ENCODE measurements around the gene TRIM54.

TRIM54 gene, protein sequence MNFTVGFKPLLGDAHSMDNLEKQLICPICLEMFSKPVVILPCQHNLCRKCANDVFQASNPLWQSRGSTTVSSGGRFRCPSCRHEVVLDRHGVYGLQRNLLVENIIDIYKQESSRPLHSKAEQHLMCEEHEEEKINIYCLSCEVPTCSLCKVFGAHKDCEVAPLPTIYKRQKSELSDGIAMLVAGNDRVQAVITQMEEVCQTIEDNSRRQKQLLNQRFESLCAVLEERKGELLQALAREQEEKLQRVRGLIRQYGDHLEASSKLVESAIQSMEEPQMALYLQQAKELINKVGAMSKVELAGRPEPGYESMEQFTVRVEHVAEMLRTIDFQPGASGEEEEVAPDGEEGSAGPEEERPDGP

DNA sequence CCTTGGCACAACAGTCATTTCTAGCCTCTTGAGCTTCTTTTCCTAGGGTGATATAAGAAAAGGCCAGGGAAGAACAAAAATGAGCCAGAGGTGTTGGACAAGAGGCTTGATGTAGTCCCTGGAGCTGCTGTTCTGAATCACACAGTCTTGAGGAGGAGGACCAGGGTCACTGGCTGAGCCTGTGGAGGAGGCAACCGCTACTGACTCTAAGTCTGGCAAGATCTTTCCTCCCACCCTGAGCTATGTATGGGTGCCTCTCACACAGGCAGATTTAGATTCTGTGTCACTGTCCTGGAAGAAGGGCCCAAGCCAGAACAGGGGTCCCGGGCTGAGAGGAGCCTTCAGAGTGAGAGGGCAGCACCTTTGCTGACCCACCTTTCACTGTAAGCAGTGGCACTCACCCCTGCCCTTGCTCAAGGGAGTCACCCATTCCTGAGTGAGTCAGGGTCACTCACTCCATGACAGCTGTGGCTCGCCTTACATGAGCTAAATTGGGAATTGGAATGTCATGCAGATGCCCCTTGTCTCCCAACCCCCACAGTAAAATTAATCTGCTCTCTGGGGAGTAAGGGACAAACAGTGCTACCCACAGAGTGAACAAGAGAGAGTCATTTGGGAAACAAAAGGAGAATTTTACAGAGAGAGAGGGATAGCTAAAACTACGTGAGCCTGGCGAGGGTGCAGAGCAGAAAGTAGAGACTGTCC is at the start of gene TRIM54:
Gene TRIM54 (plus strand): TSS at position 575 of the 705 bp plus-strand sequence. CDS start 303 bp downstream, outside the sequence.
- no peak within 1 kb of the TSS for H3K27ac ChIP-seq (ENCODE audit: low read depth, low read length)
- H3K9ac ChIP-seq (ENCODE audit: low read length) = no peak within 1 kb of the TSS
- no peaks in the 10 kb centered on the region for H3K27me3 ChIP-seq (ENCODE audit: control insufficient read depth, insufficient read depth, low read length)
- no peak within 1 kb of the TSS for H3K4me3 ChIP-seq (ENCODE audit: low read length)
- H3K4me1 ChIP-seq (ENCODE audit: control insufficient read depth, insufficient read depth, low read length) = peaks cover 3% of the 10 kb centered on the region
- H3K36me3 ChIP-seq (ENCODE audit: control insufficient read depth, insufficient read depth, low read length) = no peaks in the 10 kb centered on the region

DNA sequence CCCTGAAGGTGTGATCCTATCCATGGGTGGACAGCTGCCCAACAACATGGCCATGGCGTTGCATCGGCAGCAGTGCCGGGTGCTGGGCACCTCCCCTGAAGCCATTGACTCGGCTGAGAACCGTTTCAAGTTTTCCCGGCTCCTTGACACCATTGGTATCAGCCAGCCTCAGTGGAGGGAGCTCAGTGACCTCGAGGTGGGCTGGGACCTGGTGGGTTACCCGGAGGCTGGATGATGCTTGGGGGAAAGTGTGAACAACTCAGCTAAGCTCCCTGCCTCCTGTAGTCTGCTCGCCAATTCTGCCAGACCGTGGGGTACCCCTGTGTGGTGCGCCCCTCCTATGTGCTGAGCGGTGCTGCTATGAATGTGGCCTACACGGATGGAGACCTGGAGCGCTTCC is 48.9 kb upstream of the TRIM54 start:
- no peak overlapping the region for H3K27ac ChIP-seq (ENCODE audit: low read depth, low read length)
- no peak overlapping the region for H3K4me3 ChIP-seq (ENCODE audit: low read length)
- H3K36me3 ChIP-seq (ENCODE audit: control insufficient read depth, insufficient read depth, low read length) = peaks cover 54% of the 10 kb centered on the region
- H3K27me3 ChIP-seq (ENCODE audit: control insufficient read depth, insufficient read depth, low read length) = no peaks in the 10 kb centered on the region
- H3K4me1 ChIP-seq (ENCODE audit: control insufficient read depth, insufficient read depth, low read length) = no peaks in the 10 kb centered on the region
- no peak overlapping the region for H3K9ac ChIP-seq (ENCODE audit: low read length)

DNA sequence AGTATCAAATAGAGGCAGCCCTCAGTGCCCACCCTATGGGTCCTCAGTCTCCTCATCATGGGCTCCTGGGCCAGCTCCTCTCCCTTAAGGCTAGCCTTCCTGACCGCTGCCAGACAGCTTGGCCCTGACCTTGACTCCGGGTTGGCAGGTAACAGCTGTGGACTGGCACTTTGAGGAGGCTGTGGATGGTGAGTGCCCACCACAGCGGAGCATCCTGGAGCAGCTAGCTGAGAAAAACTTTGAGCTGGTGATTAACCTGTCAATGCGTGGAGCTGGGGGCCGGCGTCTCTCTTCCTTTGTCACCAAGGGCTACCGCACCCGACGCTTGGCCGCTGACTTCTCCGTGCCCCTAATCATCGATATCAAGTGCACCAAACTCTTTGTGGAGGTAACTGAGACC is 46.1 kb upstream of the TRIM54 start:
- H3K27me3 ChIP-seq (ENCODE audit: control insufficient read depth, insufficient read depth, low read length) = no peaks in the 10 kb centered on the region
- no peaks in the 10 kb centered on the region for H3K4me1 ChIP-seq (ENCODE audit: control insufficient read depth, insufficient read depth, low read length)
- H3K27ac ChIP-seq (ENCODE audit: low read depth, low read length) = no peak overlapping the region
- H3K9ac ChIP-seq (ENCODE audit: low read length) = no peak overlapping the region
- no peak overlapping the region for H3K4me3 ChIP-seq (ENCODE audit: low read length)
- peaks cover 64% of the 10 kb centered on the region for H3K36me3 ChIP-seq (ENCODE audit: control insufficient read depth, insufficient read depth, low read length)

DNA sequence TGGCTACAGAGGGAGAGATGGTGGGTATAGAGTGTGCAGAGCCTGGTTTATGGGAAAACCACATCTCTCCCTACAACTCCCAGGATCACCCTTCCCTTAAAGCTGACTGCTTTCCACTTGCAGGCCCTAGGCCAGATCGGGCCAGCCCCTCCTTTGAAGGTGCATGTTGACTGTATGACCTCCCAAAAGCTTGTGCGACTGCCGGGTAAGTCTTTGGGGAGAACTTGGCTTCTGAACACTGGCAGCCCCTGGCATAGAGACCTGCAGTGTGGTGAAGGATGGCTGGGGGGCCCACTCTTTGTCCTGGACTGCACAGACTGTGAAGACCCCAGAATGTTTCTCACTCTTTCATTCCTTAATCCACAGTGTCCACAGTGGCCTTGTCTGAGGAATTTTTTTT is 45.6 kb upstream of the TRIM54 start:
- Histone ChIP-seq H3K27ac (ENCODE audit: low read depth, low read length) (no peak overlapping the region), H3K27me3 (ENCODE audit: control insufficient read depth, insufficient read depth, low read length) (no peaks in the 10 kb centered on the region), H3K4me1 (ENCODE audit: control insufficient read depth, insufficient read depth, low read length) (no peaks in the 10 kb centered on the region), H3K36me3 (ENCODE audit: control insufficient read depth, insufficient read depth, low read length) (peaks cover 65% of the 10 kb centered on the region), H3K4me3 (ENCODE audit: low read length) (no peak overlapping the region), H3K9ac (ENCODE audit: low read length) (no peak overlapping the region)

DNA sequence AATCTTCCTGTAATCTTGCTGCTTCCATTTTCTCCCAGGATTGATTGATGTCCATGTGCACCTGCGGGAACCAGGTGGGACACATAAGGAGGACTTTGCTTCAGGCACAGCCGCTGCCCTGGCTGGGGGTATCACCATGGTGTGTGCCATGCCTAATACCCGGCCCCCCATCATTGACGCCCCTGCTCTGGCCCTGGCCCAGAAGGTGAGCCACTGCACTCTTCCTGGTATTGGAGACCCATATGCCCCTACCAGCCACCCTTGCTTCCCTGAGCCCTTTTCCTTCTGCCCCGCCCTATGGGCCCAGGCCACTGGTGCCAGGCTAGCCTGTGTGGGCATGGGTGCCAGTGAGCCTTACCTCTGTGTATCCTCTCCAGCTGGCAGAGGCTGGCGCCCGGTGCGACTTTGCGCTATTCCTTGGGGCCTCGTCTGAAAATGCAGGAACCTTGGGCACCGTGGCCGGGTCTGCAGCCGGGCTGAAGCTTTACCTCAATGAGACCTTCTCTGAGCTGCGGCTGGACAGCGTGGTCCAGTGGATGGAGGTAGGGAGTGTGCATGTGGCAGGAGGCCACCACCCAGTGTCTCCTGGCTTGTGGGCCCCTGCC is 44.8 kb upstream of the TRIM54 start:
- Histone ChIP-seq H3K27ac (ENCODE audit: low read depth, low read length) (no peak overlapping the region), H3K36me3 (ENCODE audit: control insufficient read depth, insufficient read depth, low read length) (peaks cover 59% of the 10 kb centered on the region), H3K27me3 (ENCODE audit: control insufficient read depth, insufficient read depth, low read length) (no peaks in the 10 kb centered on the region), H3K4me1 (ENCODE audit: control insufficient read depth, insufficient read depth, low read length) (no peaks in the 10 kb centered on the region), H3K4me3 (ENCODE audit: low read length) (no peak overlapping the region), H3K9ac (ENCODE audit: low read length) (no peak overlapping the region)

DNA sequence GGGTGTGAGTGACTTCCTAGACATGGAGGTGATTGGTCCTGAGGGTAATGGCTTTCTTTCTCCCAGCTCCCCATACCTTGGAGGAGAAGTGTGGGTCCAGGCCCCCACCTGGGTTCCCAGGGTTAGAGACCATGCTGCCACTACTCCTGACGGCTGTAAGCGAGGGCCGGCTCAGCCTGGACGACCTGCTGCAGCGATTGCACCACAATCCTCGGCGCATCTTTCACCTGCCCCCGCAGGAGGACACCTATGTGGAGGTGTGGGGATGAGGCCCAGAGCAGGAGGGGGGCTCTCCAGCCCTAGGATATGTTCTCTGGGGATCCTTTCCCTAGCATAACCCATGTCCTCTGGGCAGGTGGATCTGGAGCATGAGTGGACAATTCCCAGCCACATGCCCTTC is 43.3 kb upstream of the TRIM54 start:
- H3K9ac ChIP-seq (ENCODE audit: low read length) = no peak overlapping the region
- no peaks in the 10 kb centered on the region for H3K27me3 ChIP-seq (ENCODE audit: control insufficient read depth, insufficient read depth, low read length)
- H3K4me1 ChIP-seq (ENCODE audit: control insufficient read depth, insufficient read depth, low read length) = no peaks in the 10 kb centered on the region
- no peak overlapping the region for H3K4me3 ChIP-seq (ENCODE audit: low read length)
- peaks cover 52% of the 10 kb centered on the region for H3K36me3 ChIP-seq (ENCODE audit: control insufficient read depth, insufficient read depth, low read length)
- no peak overlapping the region for H3K27ac ChIP-seq (ENCODE audit: low read depth, low read length)

DNA sequence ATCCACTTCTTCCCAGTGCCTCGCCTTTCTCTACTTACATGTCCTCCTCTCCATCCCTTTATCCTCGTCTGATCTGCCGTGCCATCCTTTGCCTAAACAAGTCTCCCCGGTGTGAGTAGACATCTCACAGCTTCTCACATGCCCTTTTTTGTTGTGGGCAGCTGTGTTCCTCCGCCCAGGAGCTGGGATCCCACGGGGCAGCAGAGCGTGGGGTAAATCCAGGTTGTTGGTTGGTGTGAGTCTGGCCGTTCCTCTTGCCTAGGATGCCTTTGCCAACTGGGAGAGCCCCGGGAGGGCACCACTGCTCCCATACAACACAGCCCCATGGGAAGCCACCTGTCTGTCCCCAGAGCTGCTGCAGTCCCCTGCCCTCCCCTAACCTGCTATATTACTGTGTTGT is 41.8 kb upstream of the TRIM54 start:
- Histone ChIP-seq H3K27ac (ENCODE audit: low read depth, low read length) (no peak overlapping the region), H3K27me3 (ENCODE audit: control insufficient read depth, insufficient read depth, low read length) (no peaks in the 10 kb centered on the region), H3K4me1 (ENCODE audit: control insufficient read depth, insufficient read depth, low read length) (no peaks in the 10 kb centered on the region), H3K4me3 (ENCODE audit: low read length) (no peak overlapping the region), H3K9ac (ENCODE audit: low read length) (no peak overlapping the region), H3K36me3 (ENCODE audit: control insufficient read depth, insufficient read depth, low read length) (peaks cover 43% of the 10 kb centered on the region)

DNA sequence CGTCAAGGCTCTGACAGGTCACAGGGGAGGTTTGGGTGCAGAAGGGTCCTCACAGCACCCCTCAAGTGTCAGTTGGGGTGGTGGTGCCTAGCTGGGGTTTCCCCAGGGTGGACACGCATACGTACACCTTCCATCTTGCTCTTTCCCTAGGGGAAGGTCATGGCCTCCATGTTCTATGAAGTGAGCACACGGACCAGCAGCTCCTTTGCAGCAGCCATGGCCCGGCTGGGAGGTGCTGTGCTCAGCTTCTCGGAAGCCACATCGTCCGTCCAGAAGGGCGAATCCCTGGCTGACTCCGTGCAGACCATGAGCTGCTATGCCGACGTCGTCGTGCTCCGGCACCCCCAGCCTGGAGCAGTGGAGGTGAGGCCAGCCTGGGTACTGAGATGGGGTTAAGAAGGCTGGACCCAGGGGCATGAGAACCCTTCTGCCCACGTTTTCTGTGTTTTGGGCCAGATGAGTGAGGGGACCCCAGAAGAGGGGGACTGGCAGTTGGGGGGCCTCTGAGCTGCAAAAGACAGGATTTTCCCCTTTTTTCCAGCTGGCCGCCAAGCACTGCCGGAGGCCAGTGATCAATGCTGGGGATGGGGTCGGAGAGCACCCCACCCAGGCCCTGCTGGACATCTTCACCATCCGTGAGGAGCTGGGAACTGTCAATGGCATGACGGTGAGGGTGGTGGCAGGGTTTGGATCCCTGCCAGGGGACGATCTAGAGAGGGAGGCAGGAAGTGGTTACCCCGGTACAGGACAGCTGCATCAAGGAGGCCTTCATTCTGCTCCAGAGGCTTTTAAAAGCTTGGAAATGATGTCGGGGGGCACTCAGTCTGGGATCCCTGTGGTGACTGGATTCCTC is 40.2 kb upstream of the TRIM54 start:
- no peaks in the 10 kb centered on the region for H3K4me1 ChIP-seq (ENCODE audit: control insufficient read depth, insufficient read depth, low read length)
- peaks cover 39% of the 10 kb centered on the region for H3K36me3 ChIP-seq (ENCODE audit: control insufficient read depth, insufficient read depth, low read length)
- H3K9ac ChIP-seq (ENCODE audit: low read length) = no peak overlapping the region
- H3K27ac ChIP-seq (ENCODE audit: low read depth, low read length) = no peak overlapping the region
- no peaks in the 10 kb centered on the region for H3K27me3 ChIP-seq (ENCODE audit: control insufficient read depth, insufficient read depth, low read length)
- no peak overlapping the region for H3K4me3 ChIP-seq (ENCODE audit: low read length)

DNA sequence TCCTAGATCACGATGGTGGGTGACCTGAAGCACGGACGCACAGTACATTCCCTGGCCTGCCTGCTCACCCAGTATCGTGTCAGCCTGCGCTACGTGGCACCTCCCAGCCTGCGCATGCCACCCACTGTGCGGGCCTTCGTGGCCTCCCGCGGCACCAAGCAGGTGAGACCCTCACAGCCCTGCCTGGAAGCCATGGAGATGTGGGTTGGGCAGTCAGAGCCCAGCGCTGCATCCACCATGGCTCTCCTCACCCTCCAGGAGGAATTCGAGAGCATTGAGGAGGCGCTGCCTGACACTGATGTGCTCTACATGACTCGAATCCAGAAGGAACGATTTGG is 39.6 kb upstream of the TRIM54 start:
- Histone ChIP-seq H3K9ac (ENCODE audit: low read length) (no peak overlapping the region), H3K27me3 (ENCODE audit: control insufficient read depth, insufficient read depth, low read length) (no peaks in the 10 kb centered on the region), H3K27ac (ENCODE audit: low read depth, low read length) (no peak overlapping the region), H3K4me3 (ENCODE audit: low read length) (no peak overlapping the region), H3K4me1 (ENCODE audit: control insufficient read depth, insufficient read depth, low read length) (no peaks in the 10 kb centered on the region), H3K36me3 (ENCODE audit: control insufficient read depth, insufficient read depth, low read length) (peaks cover 34% of the 10 kb centered on the region)

DNA sequence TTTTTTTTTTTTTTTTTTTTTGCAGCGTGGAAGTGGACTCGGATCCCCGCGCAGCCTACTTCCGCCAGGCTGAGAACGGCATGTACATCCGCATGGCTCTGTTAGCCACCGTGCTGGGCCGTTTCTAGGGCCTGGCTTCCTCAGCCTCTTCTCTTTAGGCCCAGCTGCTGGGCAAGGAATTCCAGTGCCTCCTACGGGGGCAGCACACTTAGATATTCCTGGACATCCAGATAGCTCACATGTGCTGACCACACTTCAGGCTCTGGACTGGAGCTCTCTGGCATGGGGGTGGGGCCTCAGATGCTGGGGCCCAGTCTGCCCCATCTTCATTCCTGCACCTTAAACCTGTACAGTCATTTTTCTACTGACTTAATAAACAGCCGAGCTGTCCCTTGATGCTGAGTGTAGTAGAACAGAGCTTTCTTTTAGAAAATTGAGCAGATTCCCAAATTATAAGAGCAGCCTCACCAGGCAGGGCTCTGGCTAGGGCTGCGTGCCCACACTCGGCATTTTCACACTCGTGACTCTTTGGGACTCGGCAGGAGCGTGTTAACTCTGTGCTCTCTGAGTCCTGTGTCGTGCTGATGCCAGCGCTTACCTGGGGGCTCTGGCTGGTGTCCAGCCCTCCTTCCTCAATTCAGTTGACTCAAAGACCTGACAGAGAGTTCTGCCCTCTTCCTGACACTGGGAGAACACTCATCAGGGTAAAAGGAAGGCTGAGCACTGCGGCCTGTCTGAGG is 38.7 kb upstream of the TRIM54 start:
- Histone ChIP-seq H3K27ac (ENCODE audit: low read depth, low read length) (no peak overlapping the region), H3K27me3 (ENCODE audit: control insufficient read depth, insufficient read depth, low read length) (no peaks in the 10 kb centered on the region), H3K4me1 (ENCODE audit: control insufficient read depth, insufficient read depth, low read length) (no peaks in the 10 kb centered on the region), H3K36me3 (ENCODE audit: control insufficient read depth, insufficient read depth, low read length) (peaks cover 29% of the 10 kb centered on the region), H3K4me3 (ENCODE audit: low read length) (no peak overlapping the region), H3K9ac (ENCODE audit: low read length) (no peak overlapping the region)

DNA sequence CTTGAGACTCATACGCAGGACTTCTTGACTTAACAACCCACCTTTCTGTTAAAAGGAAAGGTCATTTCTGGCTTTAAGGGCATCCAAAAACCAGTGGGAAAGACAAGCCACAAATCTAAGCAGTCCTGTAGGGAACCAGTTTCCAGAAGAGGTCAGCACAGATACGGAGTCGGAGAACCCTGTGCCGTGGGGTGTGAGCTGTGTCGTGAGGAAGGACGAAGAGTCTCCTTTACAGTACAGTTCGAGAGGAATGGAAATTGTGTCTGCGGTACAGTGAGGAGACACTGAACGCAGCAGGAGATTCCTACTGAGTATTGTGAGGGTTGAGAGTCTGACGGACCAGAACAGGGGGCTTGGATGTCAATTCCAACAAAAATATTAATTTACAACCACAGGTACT is 37.1 kb upstream of the TRIM54 start:
- no peaks in the 10 kb centered on the region for H3K4me1 ChIP-seq (ENCODE audit: control insufficient read depth, insufficient read depth, low read length)
- no peak overlapping the region for H3K4me3 ChIP-seq (ENCODE audit: low read length)
- no peak overlapping the region for H3K27ac ChIP-seq (ENCODE audit: low read depth, low read length)
- H3K9ac ChIP-seq (ENCODE audit: low read length) = no peak overlapping the region
- peaks cover 21% of the 10 kb centered on the region for H3K36me3 ChIP-seq (ENCODE audit: control insufficient read depth, insufficient read depth, low read length)
- no peaks in the 10 kb centered on the region for H3K27me3 ChIP-seq (ENCODE audit: control insufficient read depth, insufficient read depth, low read length)

DNA sequence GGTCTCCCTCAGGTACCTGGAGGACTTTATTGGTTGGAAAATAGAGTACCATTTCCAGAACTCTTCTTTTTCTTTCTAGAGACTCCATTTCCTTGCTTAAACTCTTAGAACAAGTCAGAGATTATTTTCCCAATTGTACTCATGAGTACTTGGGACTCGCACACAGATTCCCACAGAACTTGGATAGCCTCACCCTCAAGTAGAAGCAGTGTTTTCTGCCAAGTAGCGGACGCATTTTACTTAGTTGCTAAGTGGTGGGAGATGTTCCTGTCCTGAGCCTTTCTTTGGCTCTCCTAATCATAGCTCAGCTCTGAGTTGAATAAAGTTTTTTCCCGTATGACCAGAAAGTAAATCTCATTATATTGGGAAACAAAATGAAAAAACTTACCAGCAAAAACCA is 36.6 kb upstream of the TRIM54 start:
- Histone ChIP-seq H3K36me3 (ENCODE audit: control insufficient read depth, insufficient read depth, low read length) (peaks cover 21% of the 10 kb centered on the region), H3K27ac (ENCODE audit: low read depth, low read length) (no peak overlapping the region), H3K9ac (ENCODE audit: low read length) (no peak overlapping the region), H3K4me1 (ENCODE audit: control insufficient read depth, insufficient read depth, low read length) (no peaks in the 10 kb centered on the region), H3K4me3 (ENCODE audit: low read length) (no peak overlapping the region), H3K27me3 (ENCODE audit: control insufficient read depth, insufficient read depth, low read length) (no peaks in the 10 kb centered on the region)

Data from rectal smooth muscle tissue (tissue), 1 donor.